HG02571 (cell line): Measurements from ENCODE around the gene NF2.

ENCODE experiments used
- ATAC-seq: cut with Tn5 transposase; IDR thresholded peaks from one replicate; pipeline ENCODE4 v1.9.1; 2021; ENCODE audit warnings: mild to moderate bottlenecking, moderate library complexity; ENCODE audit not compliant: unreplicated experiment

The NF2 gene

DNA sequence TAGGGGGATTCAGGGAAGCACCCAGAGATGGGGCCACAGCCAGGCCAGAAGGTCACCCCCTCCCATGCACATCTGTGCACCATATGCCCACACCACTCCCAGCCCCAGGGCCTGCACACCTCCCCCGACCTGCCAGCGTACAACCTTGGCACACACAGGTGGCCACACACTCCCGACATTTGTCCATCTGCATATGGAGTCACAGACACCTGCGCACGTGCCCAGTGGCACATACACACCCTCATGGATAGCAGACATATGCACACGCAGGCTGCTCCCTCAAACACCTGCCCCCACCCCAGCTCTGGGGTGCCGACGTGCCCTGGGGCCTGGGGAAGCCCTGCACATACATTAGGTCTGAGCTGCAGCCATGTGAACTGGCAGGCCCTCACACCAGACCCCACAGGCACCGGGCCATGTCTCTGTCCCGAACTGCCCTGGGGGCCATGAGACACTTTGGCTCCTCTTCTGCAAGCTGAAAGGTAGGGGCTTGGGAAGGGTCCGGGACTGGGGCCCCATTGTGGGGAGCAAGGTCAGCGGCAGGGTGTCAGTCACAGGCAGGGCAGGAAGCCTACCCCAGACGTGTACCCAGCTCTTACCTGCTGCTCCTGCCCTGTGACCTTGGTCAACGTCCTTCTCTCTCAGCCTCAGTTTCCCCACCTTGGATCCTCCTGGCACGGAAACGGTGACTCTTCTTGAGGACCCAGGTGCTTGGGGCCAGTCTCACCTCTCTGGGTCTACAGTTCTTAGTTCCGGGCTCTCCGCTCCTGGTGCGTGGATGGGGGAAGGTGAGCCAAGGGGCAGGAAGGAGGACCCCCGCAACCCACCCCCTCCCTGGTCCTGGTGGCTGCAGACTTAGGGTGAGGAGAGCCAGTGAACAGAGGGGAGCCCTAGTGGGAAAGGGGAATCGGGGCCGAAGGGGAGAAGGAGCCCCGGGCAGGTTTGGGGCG lies 115.8 kb downstream of the NF2 start:
- no peak for ATAC-seq

DNA sequence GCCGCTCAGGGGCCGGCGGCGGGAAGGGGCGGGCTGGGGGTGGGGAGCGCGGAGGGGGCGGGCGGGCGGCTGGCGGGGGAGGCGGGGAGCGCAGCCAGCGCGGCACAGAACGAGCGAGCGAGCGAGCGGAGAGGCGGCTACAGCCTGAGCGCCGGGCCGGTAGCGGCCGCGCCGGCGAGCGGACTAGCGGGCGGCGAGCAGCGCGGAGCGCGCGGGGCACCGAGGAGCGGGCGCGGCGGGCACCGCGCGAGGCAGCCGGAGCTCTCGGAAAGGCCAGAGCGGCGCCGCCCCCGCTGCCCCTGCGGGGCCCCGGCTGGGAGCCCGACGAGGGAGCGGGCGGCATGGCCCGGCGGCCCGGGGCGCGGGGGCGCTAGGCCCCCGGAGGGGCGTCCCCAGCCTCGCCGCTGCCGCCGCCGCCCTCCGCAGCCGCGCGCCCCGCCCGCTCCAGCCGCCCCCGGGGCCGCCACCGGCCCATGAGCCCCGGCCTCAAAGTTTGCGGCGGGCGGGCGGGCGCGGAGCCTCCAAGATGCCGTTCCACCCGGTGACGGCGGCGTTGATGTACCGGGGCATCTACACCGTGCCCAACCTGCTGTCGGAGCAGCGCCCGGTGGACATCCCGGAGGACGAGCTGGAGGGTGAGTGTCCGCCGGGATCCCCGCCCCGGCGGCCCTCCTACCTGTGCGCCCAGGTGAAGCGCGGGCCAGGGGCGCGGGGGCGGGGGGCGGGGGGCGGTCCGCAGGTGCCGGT lies 116.6 kb downstream of the NF2 start, which contains the start of gene CABP7:
Gene CABP7, plus strand, starts transcription at position 105 of the 747 bp plus-strand sequence. Its CDS starts 422 bp downstream, at position 527.
- ATAC-seq = no peak

- no peak for ATAC-seq
Observed at GRCh38 chr22:29720811-29721323, 117.4 kb downstream of the NF2 start.

DNA sequence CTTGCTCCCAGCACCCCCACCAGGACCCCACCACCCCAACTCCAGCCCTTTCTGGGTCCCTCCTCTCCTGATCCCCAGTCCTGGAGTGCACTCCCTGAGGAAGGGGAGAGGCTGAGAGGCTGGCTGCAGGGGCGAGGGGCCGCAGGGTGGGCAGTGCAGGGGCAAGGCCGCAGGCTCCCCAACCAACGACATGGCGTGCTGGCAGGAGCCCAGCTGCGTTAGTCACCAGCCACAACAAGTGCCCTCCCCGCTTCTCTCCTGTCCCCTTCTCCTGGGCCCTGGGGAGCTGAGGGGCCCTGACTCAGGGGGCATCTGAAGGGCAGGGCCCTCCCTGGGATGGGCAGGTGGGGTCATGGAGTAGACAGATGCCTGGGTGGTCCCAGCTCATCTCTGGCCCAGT lies 118.7 kb downstream of the NF2 start:
- no peak for ATAC-seq

DNA sequence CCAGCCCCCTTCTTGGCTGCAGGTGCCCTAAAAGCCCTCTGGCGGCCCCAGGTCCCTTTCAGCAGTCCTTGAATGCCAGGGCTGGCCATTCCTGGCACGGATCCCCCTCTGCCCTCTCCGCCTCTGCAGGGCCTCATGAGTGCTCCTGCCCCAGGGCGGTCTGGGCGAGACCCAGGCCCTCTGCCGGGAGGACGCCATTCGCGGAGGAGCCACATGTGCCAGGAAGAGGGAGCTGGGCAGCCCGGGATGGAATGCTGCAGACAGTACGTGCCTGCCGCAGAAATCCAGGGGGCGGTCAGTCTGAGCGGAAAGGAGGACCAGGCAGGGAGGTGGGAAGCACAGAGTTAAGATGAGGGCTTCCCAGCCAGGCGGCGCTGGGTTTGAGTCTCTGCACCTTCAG lies 119.2 kb downstream of the NF2 start:
- no peak for ATAC-seq

- no peak for ATAC-seq
Observed at GRCh38 chr22:29723766-29724165, 120.3 kb downstream of the NF2 start.

GRCh38 chr22:29724843-29725242 lies 121.4 kb downstream of the NF2 start:
- no peak for ATAC-seq

- ATAC-seq = no peak
Observed at GRCh38 chr22:29726106-29726505, 122.7 kb downstream of the NF2 start.

DNA sequence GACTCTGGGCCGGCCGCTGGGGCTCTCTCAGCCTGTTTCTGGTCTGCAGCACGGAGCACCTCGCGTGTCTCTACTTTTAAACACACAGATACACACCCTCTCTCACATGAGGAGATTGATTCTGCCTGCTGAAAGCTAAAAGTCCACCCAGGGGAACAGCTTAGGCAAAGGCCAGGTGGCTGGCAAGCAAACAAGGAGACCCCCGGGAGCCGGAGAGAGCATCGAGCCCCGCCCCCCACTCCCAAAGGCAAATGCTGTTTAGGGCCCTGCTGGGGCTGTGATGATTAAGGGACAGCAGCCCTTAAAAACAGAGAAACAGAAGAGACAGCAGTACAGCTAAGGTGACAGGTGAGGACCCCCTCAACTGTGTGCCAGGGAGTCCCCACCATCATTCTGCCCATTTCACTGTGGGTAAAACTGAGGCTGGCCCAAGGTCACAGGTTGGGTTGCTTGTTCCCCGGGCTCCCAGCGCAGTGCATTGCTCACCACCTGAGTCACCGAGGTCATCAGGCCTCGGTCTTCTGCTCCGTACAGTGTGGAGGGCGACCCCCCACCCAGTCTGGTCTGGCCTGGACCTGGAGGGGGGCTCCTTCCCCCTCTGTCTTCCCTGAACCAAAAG lies 123.2 kb downstream of the NF2 start:
- no peak for ATAC-seq

DNA sequence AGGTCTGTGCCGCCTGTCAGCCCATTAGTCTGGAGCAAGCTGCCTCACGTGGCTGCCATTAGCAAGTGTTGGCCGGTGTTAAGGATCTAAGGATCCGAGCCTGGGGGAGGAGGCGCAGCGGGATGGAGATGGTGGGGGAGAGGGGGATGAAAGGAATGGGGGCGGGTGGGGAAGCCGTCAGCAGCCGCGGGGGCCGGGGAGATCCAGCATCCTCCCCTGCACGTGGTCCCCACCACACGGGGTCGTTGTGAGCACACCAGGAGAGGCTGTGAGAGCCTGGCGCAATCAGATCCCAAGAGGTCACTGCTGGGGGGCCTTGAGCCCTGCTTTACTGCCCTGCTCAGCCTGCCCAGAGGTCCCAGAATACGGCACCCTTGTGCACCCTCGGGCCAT lies 123.7 kb downstream of the NF2 start:
- ATAC-seq = no peak

DNA sequence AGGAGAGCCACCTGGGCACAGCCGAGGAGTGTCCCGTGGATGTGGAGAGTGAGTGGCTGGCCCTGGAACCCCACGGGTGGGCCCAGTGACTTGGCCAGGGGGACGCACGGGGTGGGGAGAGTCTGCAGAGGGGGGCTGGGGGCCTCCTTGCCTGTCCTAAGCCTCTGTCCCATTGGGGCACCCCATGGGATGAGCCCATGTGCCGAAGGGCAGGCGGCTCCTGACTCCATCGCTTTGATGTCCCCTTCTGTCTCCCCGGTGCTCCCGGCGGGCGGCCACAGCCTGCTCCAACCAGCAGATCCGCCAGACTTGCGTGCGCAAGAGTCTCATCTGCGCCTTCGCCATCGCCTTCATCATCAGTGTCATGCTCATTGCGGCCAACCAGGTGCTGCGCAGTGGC lies 125.7 kb downstream of the NF2 start:
- ATAC-seq = no peak

DNA sequence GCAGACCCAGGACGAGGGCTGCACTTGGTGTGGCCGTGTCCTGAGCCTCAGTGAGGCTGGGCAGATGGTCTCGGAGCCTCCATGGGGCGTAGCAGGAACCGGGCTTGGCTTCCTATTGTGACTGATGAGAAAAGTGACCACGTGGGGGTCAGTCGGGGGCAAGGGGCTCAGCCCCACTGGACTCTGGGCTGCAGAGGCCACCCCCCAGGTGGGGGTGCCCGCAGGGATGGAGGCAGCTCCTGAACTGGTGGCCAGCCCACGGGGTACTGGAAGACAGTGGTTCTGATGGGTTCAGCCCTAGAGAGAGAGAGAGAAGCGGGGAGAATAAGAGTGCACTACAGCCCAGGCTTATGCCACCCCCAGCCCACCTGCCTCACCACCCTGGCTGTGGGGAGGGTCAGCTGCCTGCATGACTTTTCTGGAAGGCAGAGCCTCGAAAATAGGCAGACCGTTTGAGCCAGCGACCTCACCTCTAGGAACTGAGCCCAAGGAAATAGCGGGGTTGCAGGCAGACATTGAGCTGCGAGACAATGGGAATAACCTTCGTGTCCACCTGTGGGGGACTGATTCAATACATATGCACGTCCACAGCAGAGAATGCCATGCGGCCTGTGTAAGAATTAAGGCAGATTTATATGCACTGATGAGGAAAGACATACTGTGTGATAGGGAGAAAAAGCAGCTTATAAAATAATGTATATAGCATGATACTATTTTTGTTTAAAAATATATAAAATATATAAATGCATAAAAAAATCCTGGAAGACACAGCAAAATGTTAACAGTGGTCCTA lies 127.8 kb downstream of the NF2 start:
- no peak for ATAC-seq

GRCh38 chr22:29732883-29733282 lies 129.4 kb downstream of the NF2 start:
- no peak for ATAC-seq

DNA sequence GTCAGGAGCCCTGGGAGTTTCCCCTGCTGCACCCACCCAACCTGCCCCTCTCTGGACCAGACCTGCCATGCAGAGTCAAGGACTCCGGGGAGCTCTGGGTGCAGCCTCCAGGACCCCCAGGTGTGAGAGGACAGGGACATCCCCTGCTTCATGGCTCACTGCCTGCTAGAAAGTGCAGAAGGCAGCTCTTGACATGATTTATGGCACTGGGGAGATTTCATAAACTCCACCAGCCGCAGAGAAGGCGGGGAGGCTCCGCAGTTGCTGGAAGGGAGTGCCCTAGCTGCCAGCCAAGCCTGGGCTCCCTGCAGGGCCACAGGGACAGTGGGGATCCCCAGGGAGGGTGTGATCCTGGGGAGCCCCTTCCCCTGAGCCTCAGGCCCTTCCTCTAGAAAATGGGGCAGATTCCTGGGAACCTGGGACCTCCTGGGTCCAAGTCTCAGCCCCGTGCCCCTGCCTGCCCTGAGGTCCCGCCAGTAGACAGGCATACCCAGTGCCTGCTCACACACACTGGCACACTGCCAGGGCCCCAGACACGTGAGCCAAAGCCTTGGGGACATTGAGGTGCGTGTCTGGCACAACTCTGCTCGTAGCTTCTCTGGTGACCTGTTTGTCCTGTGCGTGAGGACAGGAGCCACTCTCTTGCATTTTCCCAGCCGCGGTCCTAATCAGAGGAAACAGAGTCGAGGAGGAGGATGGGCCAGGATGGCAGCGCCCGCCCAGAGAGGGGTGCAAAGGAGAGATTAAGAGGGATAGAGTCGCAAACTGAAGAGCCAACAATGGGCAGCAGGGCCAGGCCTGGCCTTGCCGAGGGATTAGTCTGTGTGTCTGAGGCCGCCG lies 130.1 kb downstream of the NF2 start:
- no peak for ATAC-seq

DNA sequence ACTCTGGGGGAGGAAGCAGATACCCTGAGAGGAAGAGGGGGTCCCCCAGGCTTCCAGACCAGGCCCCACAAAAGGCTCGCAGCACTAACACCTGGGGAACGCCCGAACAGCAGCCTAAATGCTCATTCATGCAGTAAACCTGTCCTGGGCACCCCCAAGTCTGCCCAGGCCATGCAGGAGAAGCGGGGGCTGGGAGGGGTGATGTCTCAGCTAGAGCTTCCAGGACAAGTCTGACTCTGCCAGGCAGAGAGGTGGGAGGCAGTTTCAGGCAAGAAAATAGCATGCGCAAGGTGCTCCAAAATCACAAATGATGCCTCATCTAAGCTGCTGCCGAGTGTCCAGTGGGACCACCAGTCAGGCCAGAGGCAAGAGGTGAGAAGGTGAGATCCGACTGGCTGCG lies 131.0 kb downstream of the NF2 start:
- no peak for ATAC-seq

- ATAC-seq = no peak
Observed at GRCh38 chr22:29734838-29735237, 131.4 kb downstream of the NF2 start.

DNA sequence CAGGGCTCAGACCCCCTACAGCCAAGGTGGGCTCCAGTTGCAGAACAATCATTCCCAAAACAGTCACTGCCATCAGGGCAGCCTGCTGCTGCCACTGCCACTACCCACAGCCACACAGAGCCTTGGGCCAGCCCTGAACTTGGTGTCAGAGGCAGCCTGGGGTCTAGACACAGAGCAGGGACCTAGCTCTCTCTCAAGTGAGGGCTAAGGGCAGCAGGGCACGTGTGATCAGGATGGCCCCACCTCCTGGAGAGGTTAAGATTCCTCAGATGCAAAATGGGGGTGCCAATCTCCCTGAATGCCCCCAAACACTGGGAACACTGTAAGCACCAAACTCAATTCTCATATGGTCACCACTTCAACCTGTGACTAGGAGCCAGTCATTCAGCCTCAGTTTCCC lies 132.0 kb downstream of the NF2 start:
- no peak for ATAC-seq

- ATAC-seq = no peak
Observed at GRCh38 chr22:29737251-29738117, 134.1 kb downstream of the NF2 start.
